GM12872 (cell line): ENCODE measurements around the gene PTCH2.

Experiments used
- CTCF ChIP-seq: IDR thresholded peaks from 3 replicates; pipeline ENCODE4 v1.5.1; 2011; ENCODE audit warnings: low read depth, mild to moderate bottlenecking, low read length, moderate library complexity; ENCODE audit not compliant: insufficient read depth

The PTCH2 gene

GRCh38 chr1:44842862-44843655 is at the start of gene PTCH2:
Gene PTCH2, minus strand, starts transcription at chr1:44843253. Its CDS starts 321 bp downstream, at chr1:44842932.
- TF ChIP-seq CTCF: no peak

- TF ChIP-seq CTCF: no peak
These were observed 47.0 kb upstream of the PTCH2 start for GRCh38 chr1:44890007-44890406.

- no peak for TF ChIP-seq CTCF
These were observed 42.4 kb upstream of the PTCH2 start for GRCh38 chr1:44885406-44885805.

- TF ChIP-seq CTCF: no peak
These were observed 41.7 kb upstream of the PTCH2 start for GRCh38 chr1:44884746-44885145.

- no peak for TF ChIP-seq CTCF
These were observed 38.1 kb upstream of the PTCH2 start for GRCh38 chr1:44881011-44881632.

- no peak for TF ChIP-seq CTCF
These were observed 31.1 kb upstream of the PTCH2 start for GRCh38 chr1:44874155-44874554.

GRCh38 chr1:44870096-44870495 is 27.0 kb upstream of the PTCH2 start:
- TF ChIP-seq CTCF: no peak
